ENCODE results near the gene IFNK.

DNA sequence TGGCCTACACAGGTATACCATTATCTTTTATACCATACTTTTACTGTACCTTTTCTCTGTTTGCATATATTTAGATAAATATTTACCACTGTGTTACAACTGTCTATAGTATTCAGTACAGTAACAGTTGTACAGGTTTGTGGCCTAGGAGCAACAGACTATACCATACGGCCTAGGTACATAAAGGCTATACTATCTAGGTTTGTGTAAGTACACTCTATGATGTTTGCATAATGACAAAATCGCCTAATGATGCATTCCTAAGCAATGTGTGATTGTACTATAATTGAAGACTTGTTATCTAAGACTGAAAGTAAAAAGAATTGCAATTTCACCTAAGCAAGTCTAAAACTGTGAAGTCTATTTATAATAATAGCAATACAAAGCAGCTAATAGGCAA, 45.3 kb downstream of the IFNK start:
- TF ChIP-seq, protein P1, sequence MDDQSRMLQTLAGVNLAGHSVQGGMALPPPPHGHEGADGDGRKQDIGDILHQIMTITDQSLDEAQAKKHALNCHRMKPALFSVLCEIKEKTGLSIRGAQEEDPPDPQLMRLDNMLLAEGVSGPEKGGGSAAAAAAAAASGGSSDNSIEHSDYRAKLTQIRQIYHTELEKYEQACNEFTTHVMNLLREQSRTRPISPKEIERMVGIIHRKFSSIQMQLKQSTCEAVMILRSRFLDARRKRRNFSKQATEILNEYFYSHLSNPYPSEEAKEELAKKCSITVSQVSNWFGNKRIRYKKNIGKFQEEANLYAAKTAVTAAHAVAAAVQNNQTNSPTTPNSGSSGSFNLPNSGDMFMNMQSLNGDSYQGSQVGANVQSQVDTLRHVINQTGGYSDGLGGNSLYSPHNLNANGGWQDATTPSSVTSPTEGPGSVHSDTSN (IDR thresholded peaks at IDR 0.05), result no peak
- no peak for TF ChIP-seq CEBPB (IDR thresholded peaks at IDR 0.05)
- no peak for TF ChIP-seq CBX8 (IDR thresholded peaks at IDR 0.05)
- TF ChIP-seq, protein P2, sequence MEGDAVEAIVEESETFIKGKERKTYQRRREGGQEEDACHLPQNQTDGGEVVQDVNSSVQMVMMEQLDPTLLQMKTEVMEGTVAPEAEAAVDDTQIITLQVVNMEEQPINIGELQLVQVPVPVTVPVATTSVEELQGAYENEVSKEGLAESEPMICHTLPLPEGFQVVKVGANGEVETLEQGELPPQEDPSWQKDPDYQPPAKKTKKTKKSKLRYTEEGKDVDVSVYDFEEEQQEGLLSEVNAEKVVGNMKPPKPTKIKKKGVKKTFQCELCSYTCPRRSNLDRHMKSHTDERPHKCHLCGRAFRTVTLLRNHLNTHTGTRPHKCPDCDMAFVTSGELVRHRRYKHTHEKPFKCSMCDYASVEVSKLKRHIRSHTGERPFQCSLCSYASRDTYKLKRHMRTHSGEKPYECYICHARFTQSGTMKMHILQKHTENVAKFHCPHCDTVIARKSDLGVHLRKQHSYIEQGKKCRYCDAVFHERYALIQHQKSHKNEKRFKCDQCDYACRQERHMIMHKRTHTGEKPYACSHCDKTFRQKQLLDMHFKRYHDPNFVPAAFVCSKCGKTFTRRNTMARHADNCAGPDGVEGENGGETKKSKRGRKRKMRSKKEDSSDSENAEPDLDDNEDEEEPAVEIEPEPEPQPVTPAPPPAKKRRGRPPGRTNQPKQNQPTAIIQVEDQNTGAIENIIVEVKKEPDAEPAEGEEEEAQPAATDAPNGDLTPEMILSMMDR (IDR thresholded peaks at IDR 0.05), result no peak
- TF ChIP-seq HOXA7 (CRISPR knock-in tag; IDR thresholded peaks at IDR 0.05), result no peak
- no peak for TF ChIP-seq PHF8 (IDR thresholded peaks at IDR 0.05; ENCODE audit: borderline replicate concordance, low read depth)
- TF ChIP-seq, protein P3, sequence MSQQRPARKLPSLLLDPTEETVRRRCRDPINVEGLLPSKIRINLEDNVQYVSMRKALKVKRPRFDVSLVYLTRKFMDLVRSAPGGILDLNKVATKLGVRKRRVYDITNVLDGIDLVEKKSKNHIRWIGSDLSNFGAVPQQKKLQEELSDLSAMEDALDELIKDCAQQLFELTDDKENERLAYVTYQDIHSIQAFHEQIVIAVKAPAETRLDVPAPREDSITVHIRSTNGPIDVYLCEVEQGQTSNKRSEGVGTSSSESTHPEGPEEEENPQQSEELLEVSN (IDR thresholded peaks at IDR 0.05; ENCODE audit: borderline replicate concordance, low read depth), result no peak
- no peak for TF ChIP-seq POLR2A (IDR thresholded peaks at IDR 0.05; ENCODE audit: low read length)
- TF ChIP-seq ZC3H11A (IDR thresholded peaks at IDR 0.05), result no peak
- no peak for TF ChIP-seq RNF2 (IDR thresholded peaks at IDR 0.05; ENCODE audit: borderline replicate concordance, low read depth)
- no peak for TF ChIP-seq KDM5A (IDR thresholded peaks at IDR 0.05)
- TF ChIP-seq JUNB (IDR thresholded peaks at IDR 0.05), result no peak
- TF ChIP-seq, protein P4, sequence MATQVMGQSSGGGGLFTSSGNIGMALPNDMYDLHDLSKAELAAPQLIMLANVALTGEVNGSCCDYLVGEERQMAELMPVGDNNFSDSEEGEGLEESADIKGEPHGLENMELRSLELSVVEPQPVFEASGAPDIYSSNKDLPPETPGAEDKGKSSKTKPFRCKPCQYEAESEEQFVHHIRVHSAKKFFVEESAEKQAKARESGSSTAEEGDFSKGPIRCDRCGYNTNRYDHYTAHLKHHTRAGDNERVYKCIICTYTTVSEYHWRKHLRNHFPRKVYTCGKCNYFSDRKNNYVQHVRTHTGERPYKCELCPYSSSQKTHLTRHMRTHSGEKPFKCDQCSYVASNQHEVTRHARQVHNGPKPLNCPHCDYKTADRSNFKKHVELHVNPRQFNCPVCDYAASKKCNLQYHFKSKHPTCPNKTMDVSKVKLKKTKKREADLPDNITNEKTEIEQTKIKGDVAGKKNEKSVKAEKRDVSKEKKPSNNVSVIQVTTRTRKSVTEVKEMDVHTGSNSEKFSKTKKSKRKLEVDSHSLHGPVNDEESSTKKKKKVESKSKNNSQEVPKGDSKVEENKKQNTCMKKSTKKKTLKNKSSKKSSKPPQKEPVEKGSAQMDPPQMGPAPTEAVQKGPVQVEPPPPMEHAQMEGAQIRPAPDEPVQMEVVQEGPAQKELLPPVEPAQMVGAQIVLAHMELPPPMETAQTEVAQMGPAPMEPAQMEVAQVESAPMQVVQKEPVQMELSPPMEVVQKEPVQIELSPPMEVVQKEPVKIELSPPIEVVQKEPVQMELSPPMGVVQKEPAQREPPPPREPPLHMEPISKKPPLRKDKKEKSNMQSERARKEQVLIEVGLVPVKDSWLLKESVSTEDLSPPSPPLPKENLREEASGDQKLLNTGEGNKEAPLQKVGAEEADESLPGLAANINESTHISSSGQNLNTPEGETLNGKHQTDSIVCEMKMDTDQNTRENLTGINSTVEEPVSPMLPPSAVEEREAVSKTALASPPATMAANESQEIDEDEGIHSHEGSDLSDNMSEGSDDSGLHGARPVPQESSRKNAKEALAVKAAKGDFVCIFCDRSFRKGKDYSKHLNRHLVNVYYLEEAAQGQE (IDR thresholded peaks at IDR 0.05), result no peak
- no peak for TF ChIP-seq POLR2AphosphoS2 (conservative IDR thresholded peaks at IDR 0.05; ENCODE audit: low read length)
